Osteoblast (primary cell): ENCODE measurements around the gene MNT. TPM values are rescaled to one million over a fixed set of nuclear protein-coding genes. Genes with fewer than 3 reads are reported as not detected.

Experiments used
- DNase-seq: peaks from one replicate; pipeline ENCODE4 v3.0.0; 2011; ENCODE audit warnings: low spot score, mixed read lengths; ENCODE audit not compliant: insufficient read length; ENCODE audit errors: missing footprints
- H2AFZ ChIP-seq: 2 replicates; pipeline ENCODE4 v1.6.0; 2011; ENCODE audit warnings: mild to moderate bottlenecking, low read length
- H3K27ac ChIP-seq: 2 replicates; pipeline ENCODE4 v1.5.1; 2011; ENCODE audit warnings: mild to moderate bottlenecking, low read depth, low read length, moderate library complexity
- H3K27me3 ChIP-seq: 2 replicates; pipeline ENCODE4 v1.6.0; 2012; ENCODE audit warnings: mild to moderate bottlenecking, control low read depth, inconsistent platforms, low read length, moderate library complexity; ENCODE audit not compliant: insufficient read depth
- H3K36me3 ChIP-seq: 2 replicates; pipeline ENCODE4 v1.5.1; 2011; ENCODE audit warnings: mild to moderate bottlenecking, low read length, control low read depth, moderate library complexity; ENCODE audit not compliant: insufficient read depth
- H3K4me1 ChIP-seq: 2 replicates; pipeline ENCODE4 v1.5.1; 2011; ENCODE audit warnings: mild to moderate bottlenecking, low read length, control low read depth, moderate library complexity; ENCODE audit not compliant: insufficient read depth
- H3K4me2 ChIP-seq: 2 replicates; pipeline ENCODE4 v1.6.0; 2011; ENCODE audit warnings: mild to moderate bottlenecking, low read length; ENCODE audit not compliant: insufficient read depth
- H3K4me3 ChIP-seq: fragments of 200-600 bp; sonication (generic); 3 replicates; pipeline ENCODE4 v1.5.1; 2012; ENCODE audit warnings: mild to moderate bottlenecking, low read length, inconsistent platforms; ENCODE audit not compliant: insufficient read depth
- H3K79me2 ChIP-seq: 2 replicates; pipeline ENCODE4 v1.6.0; 2012; ENCODE audit warnings: mild to moderate bottlenecking, low read length, control low read depth, inconsistent platforms; ENCODE audit not compliant: insufficient read depth
- H3K9me3 ChIP-seq: 2 replicates; pipeline ENCODE4 v1.5.1; 2011; ENCODE audit warnings: low read depth, low read length, control low read depth
- H4K20me1 ChIP-seq: 2 replicates; pipeline ENCODE4 v1.6.0; 2012; ENCODE audit warnings: mild to moderate bottlenecking, low read length, control low read depth; ENCODE audit not compliant: insufficient read depth
- total RNA-seq: library from RNA; depleted of rRNA; stranded (reverse); fragments of >200 nt; gene quantifications from 2 replicates; pipeline ENCODE4 v1.2.3, GENCODE V29; 2012
- TF ChIP-seq, protein P1 (sequence below): IDR thresholded peaks from 2 replicates; pipeline ENCODE4 v1.5.1; 2011; ENCODE audit warnings: mild to moderate bottlenecking, low read depth, low read length, moderate library complexity; ENCODE audit errors: extremely low read depth

The MNT gene
- total RNA-seq, 1 donor = 12.3 TPM

DNA sequence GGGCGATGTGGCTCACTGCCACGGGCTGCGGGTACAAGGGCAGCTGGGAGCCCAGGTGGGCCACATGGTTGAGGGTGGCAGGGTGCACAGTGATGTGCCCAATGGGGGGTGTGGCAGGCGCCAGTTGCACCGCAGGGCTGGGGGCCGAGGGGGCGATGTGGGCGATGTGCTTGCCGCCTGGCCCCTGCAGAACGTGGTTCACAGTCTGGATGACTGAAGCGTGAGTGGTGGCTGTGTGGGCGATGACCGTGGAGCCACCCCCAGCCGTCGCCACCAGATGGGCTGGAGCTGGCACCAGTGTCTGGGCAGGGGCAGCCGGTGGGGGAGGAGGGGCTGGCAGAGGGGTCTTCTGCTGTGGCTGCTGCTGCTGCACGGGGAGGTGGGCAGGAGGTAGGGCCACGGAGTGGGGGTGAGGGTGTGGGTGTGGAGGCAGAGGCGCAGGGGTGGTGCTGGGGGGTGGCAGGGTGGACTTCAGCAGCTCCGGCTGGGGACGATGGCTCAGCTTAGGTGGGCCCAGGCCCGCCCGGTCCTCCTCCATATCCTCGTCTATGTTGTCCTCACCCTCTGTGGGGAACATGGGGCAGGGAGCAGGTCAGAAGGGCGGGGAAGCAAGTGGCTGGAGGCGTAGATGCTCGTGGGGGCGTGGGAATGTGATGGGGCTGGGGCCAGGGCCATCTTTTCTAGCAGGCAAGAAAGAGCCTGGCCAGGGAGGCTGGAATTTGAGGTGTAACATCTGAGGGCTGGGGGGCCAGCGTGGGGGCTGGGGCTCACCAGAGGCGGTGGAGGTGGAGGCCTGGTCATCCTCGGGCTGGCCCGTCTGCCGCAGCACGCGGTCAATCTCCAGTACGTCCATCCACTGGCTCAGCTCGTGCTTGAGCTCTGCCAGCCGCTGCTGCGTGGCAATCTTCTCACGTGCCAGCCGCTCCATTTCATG lies 13.5 kb downstream of the MNT start:
- Histone ChIP-seq H3K4me1 (peaks cover 17% of the 10 kb centered on the region), H3K4me3 (no peak overlapping the region), H4K20me1 (peaks cover 23% of the 10 kb centered on the region), H3K9me3 (no peaks in the 10 kb centered on the region), H3K4me2 (no peak overlapping the region), H3K27me3 (no peaks in the 10 kb centered on the region), H3K36me3 (peaks cover 31% of the 10 kb centered on the region), H3K27ac (no peak overlapping the region), H2AFZ (no peak overlapping the region), H3K79me2 (peaks cover 40% of the 10 kb centered on the region)
- DNase-seq = no peak
- TF ChIP-seq, protein P1, sequence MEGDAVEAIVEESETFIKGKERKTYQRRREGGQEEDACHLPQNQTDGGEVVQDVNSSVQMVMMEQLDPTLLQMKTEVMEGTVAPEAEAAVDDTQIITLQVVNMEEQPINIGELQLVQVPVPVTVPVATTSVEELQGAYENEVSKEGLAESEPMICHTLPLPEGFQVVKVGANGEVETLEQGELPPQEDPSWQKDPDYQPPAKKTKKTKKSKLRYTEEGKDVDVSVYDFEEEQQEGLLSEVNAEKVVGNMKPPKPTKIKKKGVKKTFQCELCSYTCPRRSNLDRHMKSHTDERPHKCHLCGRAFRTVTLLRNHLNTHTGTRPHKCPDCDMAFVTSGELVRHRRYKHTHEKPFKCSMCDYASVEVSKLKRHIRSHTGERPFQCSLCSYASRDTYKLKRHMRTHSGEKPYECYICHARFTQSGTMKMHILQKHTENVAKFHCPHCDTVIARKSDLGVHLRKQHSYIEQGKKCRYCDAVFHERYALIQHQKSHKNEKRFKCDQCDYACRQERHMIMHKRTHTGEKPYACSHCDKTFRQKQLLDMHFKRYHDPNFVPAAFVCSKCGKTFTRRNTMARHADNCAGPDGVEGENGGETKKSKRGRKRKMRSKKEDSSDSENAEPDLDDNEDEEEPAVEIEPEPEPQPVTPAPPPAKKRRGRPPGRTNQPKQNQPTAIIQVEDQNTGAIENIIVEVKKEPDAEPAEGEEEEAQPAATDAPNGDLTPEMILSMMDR = no peak

DNA sequence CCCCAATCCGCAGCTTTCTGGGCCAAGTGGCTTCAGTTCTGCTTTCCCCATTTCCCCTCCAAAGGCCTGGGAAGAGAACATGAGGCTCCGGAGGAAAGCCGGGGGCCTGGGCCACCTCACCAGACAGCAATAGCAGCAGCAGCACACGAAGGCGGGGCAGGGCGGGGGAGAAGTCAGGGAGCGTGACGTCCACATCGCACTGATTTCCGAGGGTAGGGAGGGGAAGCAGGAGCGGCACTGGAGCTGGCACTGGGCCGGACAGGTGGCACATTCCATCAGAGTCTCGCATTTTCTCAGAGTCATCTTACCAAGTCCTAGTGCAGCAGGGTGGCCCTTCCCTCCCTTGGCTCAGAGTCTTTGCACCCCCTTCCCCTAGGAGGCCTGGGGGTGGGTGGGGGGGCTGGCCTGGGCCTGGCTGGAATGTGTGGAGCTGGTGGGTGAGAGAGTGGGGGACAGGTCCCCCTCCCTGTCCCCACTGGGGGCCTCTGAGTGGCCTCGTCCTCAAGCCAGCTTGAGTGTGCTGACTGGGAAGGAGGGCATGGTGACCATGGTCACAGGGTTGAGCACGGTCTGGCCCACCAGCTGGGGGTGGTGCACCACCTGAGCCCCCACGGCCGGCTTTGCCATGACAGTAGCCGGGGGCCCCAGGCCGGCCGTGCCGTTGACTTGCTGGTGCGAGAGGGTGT lies 14.3 kb downstream of the MNT start:
- TF ChIP-seq, protein P1 = no peak
- H3K79me2 ChIP-seq = peaks cover 36% of the 10 kb centered on the region
- no peak overlapping the region for H3K4me2 ChIP-seq
- no peak overlapping the region for H3K4me3 ChIP-seq
- no peak overlapping the region for H2AFZ ChIP-seq
- no peaks in the 10 kb centered on the region for H3K9me3 ChIP-seq
- DNase-seq = no peak
- no peak overlapping the region for H3K27ac ChIP-seq
- H4K20me1 ChIP-seq = peaks cover 18% of the 10 kb centered on the region
- H3K36me3 ChIP-seq = peaks cover 31% of the 10 kb centered on the region
- H3K27me3 ChIP-seq = no peaks in the 10 kb centered on the region
- peaks cover 10% of the 10 kb centered on the region for H3K4me1 ChIP-seq

DNA sequence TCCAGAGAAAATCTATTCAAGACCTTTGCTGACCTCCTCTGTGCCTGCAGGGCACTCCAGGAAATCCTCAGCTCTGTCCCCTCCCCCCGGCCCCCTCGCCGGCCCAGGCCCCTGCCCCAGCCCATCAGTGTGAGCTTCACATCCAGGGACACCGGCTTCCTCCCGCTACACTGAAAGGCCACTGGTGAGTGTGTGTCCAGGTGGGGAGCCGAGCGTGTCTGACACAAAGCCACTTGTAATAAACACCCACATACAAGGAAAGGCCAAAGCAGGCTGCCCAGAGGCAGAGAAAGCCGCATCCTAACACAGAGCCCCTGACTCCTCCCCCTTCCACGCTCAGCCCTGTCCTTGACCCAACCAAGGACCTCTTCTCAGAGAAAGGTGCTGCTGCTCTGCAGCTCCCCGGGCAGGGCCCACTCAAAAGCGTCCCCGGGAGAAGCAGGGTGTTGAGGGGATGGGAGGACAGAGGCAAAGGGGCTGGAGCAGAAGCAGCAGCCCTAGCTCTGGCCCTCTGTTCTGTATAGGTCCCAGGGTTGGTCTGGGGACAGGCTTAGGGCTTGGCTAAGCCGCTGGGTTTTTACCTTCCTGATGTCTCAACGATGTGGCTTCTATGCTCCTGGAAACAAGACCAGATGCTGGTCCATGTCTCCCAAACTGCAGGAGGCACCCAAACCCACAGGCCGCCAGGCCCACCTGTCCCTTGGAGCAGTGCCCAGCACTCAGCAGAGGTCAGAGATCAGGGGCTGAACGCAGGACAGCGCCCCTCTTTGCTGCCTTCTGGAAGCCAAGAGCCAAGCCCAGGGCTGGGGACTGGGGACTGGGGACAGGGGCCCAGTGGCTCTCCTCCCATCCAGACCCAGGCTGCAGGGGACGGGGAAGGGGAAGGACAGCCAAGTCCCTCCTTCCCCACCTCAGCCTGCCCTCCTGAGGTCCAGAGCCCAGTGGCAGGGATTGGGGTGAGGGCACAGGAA lies 15.3 kb downstream of the MNT start:
- Histone ChIP-seq H3K9me3 (no peaks in the 10 kb centered on the region), H4K20me1 (peaks cover 14% of the 10 kb centered on the region), H3K4me3 (no peak overlapping the region), H3K79me2 (peaks cover 27% of the 10 kb centered on the region), H2AFZ (no peak overlapping the region), H3K4me1 (peaks cover 3% of the 10 kb centered on the region), H3K27me3 (no peaks in the 10 kb centered on the region), H3K4me2 (no peak overlapping the region), H3K36me3 (peaks cover 40% of the 10 kb centered on the region), H3K27ac (no peak overlapping the region)
- TF ChIP-seq, protein P1 = no peak
- DNase-seq = no peak
